A549 treated with CpdA at 1 μM for 4 hours (cell line): Measurements from ENCODE around the gene MAP7D2. TPM values are rescaled to one million over a fixed set of nuclear protein-coding genes. Genes with fewer than 3 reads are reported as not detected.

Experiments
- total RNA-seq: library from RNA; stranded (reverse); fragments of 200-300 nt; extraction: Qiagen RNA extraction; gene quantifications from 5 replicates; pipeline ENCODE4 v1.2.3, GENCODE V29; 2022; ENCODE audit warnings: low read depth

Gene MAP7D2
- 5.0 to 6.6 TPM (median 5.6 TPM) in 5 replicates for total RNA-seq

DNA sequence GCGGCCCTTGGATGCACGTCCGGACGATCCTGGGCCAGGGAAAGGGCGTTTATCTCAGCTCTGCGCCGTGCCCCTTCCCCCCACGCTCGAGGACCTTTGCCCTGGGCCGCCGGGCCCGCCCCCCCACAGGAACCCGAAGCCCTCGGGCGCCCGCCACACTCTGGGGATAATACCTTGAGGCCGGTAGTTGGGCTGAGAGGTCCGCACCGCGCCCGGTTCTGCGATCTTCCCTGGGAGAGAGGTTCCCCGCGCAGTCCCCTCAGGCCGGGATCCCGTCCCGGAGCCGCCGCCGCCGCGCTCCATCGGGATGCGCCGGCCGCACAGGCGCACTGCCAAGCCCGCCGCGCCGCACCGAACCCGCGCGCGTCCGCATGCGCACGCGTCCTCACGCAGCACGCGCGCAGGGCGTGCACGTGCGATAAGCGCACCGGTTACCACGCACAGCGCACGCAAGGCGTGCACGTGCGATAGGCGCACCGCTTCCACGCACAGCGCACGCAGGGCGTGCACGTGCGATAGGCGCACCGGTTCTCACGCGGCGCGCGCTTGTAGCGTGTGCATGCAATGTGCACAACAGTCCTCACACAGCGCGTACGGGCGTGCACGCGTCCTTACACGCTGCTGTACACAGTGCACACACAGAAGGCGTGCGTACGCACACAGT lies at the start of gene MAP7D2:
Gene MAP7D2, minus strand, starts transcription at position 331 of the 664 bp plus-strand sequence. Its CDS starts 28 bp downstream, at position 303.

DNA sequence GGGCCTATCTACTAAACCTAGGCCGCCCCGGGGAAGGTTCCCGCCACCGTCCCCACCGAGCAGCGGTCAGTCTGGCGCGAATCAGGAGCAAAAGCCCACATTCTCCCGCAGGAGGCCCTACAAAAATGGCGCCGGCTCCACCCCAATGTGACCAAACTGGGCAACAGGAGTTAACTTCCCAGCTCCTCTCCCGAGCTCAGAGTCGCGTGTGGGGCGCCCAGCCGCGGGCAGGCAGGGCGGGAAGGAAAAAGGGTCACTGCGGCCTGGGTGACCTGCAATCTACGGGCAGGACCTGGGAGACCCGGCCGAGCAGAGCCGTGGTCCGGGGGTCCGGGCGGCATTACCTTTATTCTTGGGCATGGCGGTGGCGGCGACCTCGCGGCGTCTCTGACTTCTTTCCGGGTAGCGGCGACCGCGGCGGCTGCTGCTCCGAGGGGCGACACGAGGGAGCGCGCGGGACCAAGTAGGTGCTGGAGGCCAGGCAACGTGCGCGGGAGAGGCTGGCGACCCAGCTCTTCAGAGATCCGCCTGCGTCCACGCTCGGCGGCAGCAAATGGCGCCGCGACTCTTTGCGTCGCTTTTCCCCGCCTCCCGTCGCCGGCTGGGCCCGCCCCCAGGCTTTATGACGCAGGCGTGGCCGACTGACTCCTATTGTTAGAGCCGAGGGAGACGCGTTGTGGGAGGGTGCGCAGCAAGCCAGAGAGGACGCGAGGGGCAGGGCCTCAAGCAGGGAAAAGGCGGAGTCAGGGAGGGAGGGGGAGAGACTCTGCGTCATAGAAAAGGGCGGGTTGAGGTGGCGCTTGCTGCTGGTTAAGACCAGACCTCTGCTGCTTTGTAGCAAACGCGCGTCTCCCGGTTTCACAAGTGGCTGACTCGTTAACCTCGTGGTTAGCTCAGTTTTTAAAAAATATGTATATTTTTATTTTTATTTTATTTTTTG lies 24.8 kb upstream of the MAP7D2 start, which contains the start of gene EIF1AX:
Gene EIF1AX, minus strand, starts transcription at position 558 of the 940 bp plus-strand sequence. Its CDS starts 198 bp downstream, at position 360.

DNA sequence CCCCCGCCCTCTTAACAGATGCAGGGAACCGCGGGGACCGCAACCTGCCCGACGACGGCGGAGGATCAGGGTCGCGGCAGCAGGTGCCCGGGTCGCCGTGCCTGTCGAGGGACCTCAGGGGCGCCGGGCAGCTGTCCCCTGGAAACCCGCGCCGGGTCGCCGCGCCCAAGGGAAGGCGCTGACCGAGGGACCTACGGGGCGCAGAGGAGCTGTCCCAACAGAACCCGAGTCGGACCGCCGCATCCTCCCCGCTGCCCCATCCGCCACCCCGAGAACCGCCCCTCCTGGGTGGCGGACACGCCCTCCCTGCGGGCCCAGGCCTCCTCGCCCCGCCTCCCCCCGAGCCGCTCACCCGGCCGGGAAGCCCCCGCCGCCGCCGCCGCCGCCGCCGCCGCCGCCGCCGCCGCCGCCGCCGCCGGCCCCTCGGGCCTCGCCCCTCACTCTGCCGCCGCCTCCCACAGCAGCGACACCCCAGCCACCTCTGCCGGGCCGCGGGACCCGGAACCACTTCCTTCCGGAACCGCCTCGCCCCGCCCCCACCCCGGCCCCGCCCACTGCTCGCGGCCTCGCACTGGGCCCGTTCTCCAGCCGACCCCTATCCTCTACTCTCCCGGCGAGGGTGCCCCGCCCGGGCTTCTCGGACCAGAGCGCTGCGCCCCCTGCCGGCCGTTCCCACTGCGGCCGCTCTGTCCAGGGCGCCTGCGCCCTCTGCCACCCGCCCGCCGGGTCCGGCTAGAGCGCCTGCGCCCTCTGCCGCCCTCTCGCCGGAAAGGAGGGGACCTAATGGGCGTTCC lies 126.0 kb downstream of the MAP7D2 start, which contains the start of gene BCLAF3:
Gene BCLAF3, minus strand, starts transcription at position 506 of the 794 bp plus-strand sequence. CDS start 20,797 bp downstream, outside the sequence.

Other genes starting within 250 kb of the MAP7D2 start
- gene SH3KBP1, start 229.3 kb downstream of the MAP7D2 start, total RNA-seq: 76.0 to 85.0 TPM (median 82.4 TPM) in 5 replicates
- gene BCLAF3, start 125.8 kb downstream of the MAP7D2 start, total RNA-seq: 2.7 to 4.7 TPM (median 2.7 TPM) in 5 replicates
- gene EIF1AX, start 24.9 kb upstream of the MAP7D2 start, total RNA-seq: 89.2 to 113 TPM (median 110 TPM) in 5 replicates
- gene RPS6KA3, start 150.0 kb upstream of the MAP7D2 start, total RNA-seq: 45.1 to 58.5 TPM (median 57.6 TPM) in 5 replicates